ENCODE measurements around the gene FRMD4A.
A peak's percentile ranks its signal among the peaks of the same experiment; 100 is the strongest.
"Not testable (repeated sequence)": the region's sequence is repeated elsewhere in the genome, so short reads cannot be mapped to it uniquely, and the experiment has no call there.

Gene FRMD4A

DNA sequence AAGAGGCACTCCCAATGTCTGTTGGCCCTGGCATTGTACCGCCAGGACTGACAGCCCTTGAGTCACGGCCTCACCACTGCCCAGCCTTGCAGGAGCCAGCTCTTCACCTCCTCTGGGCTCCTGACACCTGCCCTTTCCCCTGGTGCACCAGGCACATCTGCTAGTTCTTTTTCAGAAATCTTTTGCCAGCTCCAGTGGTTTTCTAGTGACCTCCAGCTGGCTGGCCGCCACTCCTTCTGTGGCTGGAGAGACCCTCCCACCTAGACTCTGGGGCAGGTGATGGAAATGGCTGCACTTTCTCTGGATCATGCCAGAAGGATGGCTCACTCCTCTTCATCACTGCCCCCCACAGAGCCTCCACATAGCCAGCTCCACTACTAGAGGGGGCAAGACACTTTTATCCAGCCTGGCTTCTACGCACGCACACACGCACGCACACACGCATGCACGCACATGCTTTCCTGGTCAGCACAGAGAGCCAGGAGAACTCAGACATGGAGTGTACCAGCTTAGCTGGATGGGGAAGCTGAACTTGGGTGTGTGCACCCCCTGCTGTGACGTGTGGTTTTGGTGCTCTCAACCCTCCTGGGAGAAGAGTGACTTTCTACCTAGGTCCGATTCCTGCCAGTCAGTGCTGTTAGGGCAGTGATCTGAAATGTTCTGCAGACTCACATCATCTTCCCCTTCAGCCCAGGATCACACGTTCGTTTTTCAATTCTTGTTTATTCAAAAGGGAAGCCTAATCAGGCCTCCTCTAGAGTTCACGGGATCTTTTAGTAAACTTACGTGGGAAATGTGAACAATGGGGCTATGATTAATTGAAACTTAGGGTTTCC is 522.0 kb downstream of the FRMD4A start:
- no peak for FAIRE-seq
- no peak for DNase-seq (ENCODE audit: insufficient read length, low spot score)

DNA sequence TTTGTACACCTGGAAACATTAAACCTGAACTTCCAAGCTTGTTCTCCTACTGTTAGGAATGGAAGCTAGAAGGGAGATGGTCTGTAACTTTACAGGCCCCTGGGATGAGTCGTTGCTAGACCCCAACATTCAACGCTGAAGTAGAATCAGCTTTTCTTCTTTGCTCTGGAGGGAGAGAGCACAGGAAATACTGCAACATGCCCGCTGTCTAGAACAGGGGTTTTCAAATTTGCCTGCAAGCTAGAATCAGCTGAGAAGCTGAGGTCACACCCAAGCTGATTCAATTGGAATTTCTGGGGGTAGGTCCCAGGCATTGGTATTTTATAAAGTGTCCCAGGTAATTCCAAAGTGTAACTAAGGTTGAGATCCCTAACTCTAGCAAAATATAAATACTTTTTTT is 524.3 kb downstream of the FRMD4A start:
- no peak for FAIRE-seq

DNA sequence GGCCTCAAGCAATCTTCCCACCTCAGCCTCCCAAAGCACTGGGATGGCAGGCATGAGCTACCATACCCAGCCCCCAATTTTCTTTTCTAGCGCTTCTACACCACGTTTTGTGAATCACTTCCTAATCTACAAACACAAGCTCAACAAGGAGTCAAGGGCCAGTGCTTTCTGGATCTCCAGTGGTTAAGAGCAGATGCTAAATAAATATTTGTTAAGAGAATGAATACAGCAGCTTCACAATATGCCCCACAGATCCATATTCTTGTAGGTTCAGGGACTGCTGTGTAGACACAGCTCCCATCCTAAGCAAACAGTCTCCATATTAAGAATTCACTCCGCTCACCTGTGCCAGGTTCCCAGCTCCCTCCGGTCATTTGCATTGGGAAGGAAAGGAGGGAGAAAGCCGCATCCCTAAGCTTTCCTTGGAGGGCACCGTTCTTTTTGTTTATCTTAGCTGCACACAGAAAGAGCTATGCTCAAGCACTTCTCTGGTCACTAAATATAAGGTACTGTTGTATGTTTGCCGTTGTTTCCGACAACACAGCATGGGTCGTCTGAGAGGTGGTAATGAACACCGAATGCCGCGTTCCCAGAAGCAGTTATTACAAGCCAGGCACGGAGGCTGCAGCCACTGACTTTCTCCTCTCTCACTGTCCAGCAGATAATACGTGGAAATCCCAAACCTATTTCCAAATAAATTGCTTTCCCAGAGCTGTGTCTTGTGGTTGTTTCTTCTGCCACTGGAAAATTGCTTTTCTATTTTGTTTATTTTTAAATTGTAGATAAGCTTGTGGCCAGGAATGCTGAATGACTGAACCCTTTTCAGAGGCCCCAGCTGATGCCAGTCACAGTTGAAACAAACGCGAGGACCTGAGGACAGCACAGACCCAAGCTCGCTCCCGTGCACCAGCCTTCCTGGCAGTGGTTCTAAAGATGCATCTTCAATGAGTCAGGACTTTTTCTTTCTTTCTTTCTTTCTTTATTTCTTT is 526.9 kb downstream of the FRMD4A start:
- no peak for FAIRE-seq
- DNase-seq (ENCODE audit: insufficient read length, low spot score): no peak

More for the DNA sequence above, 524.3 kb downstream of the FRMD4A start:
- DNase-seq (ENCODE audit: insufficient read length, low spot score): no peak

DNA sequence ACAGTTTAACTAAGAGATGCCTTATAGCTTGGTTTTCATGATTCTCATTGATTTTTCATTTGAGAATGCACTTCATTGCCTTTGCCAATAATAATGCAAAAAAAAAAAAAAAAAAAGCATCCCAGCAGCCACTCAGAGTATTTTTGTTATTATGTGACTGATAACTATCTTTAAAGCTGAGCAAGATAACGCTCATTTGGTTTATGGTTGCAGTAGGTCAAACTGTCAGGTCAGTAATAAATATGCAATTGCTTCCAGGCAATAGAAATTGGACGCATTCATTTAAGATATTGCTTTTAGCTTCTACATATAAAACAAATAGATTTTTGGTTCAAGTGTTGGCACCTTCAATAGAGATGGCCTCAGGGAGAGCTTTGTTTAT is 528.8 kb downstream of the FRMD4A start:
- FAIRE-seq (no peak), DNase-seq (ENCODE audit: insufficient read length, low spot score) (no peak)

DNA sequence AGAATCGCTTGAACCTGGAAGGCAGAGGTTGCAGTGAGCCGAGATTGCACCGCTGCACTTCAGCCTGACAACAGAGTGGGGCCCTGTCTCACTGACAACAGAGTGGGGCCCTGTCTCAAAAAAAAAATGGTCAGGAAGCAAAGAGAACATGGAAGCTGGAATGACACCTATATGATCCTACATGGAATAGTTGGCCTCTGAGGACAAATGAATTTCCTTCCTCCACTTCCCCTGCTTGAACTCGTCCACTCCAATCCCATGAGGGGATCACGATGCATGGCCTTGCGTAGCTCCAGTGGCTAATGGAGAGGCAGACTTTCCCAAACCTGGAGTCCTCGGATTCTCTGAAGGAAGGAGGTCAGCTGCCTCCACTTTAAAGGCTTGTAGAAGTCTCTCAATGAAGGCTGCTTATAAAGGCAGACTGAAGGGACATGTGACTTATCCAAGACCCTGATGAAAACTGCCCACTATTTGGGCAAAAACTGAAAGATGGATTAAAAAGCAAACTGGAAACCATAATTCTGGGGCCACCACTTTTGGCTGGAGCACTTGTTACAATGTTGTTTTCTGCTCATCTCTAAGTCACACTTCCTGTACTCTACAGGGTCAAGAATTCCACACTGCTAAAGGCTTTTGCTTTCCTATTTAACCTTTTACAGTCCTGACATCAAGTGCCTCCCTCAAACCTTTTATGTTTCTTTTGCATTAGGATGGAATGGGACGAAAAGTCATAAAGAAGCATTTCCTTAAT is 529.4 kb downstream of the FRMD4A start:
- no peak for FAIRE-seq

DNA sequence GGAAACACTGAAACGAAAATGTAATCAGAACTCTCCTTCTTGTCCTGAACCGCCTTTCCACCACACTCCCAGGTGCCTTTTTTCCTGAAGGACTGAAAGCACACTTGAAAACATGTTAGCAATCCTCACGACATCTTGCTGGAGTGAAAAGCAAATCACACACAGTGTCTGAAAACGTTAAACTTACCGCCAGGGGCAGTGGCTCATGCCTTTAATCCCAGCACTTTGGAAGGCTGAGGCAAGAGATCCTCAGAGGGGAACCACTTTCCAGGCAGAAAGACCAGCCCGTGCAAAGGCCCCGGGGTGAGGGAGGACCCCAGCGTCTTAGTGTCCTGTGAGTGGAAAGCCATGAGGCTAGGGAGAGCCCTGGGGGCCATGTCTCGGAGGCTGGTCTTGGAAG is 533.6 kb downstream of the FRMD4A start:
- no peak for FAIRE-seq
- DNase-seq (ENCODE audit: insufficient read length, low spot score): no peak

More for the DNA sequence above, 529.4 kb downstream of the FRMD4A start:
- no peak for DNase-seq (ENCODE audit: insufficient read length, low spot score)

DNA sequence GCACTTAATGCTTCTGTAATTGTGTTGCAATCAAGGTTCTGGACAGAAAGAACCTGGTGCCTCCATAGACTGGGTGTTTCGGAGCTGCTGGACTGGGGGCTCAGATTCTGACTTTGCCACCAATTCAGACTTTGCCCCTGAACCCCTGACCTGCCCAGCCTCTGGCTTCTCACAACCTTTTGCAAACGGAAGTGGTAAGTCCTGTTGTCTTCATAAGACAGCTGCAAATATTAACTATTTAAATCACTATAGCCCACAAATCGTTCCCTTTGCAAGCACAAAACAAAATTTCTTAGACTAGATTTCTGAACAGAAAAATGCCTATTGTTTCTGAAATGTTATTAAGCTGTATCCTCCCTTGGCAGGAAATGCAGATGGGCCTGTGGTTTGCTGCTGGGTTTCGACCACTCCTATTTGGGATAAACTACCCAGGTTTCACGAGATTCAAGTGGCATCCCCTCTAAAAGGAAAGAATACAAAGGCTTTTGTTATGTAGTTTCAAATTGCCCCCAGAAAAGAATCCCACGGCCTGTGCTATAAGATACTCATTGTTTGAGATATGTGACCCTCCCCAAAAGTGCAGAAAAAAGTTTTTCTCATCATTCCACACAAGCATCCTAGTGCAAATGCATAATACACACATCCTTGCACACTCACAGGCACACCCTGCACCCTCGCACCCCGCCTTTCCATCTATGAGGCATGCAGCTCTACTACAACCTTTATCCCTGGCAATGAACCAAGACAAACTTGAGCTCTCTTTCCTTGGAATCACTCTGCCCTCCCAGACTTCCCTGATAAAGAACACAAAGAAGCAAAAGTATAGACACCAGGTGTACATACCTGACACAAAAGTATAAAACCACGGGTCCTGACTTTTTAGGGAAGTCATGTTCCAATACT is 534.8 kb downstream of the FRMD4A start:
- FAIRE-seq: peak; percentile 76
- DNase-seq (ENCODE audit: insufficient read length, low spot score): peak; percentile 28

DNA sequence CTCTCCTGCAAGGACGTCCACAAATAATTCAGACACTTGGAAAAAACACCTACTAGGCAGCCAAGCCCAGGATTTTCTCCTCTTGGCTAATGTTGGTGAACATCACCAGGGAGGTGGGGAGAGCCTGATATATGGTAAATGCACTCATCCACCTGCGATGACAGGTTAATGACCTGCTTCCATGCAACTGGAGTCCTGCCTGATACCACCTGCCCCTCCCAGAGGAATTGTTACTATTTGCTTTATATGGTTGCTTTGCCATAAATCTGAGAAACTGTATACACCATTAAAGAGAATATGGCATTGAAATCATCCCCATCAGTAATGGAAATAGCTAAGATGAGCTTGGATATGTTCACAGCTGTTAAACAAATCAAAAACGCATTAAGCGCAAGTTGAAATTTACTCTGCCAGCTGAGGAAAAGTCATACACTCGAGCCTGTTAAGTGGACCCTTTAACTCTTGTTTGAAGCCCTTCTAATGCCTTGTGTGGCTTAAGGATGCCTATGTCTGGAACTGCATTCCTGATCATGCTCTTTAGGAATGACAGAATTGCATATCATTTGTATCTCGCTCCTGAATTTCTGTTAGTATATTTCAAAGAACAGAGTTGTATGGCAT is 535.6 kb downstream of the FRMD4A start:
- DNase-seq (ENCODE audit: insufficient read length, low spot score) (no peak), FAIRE-seq (no peak)

DNA sequence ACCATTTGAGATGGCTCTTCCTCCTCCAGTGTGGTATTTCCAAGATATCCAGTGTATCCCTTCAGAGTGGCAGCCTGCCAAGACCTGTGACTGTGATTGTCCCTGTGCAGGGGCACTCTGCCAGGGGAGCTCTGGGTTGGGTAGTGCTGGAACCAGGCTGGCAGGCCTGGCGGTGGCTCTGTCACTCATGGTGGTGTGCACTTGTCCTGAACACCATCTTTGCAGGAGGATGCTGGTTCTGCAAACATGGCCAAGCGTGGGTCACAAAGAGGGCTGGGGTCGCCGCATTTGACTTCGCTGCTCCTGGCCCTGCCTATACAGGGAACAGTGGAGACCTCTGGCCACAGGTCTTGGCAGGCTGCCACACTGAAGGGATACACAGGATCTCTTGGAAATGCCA is 538.7 kb downstream of the FRMD4A start:
- DNase-seq (ENCODE audit: insufficient read length, low spot score): no peak
- no peak for FAIRE-seq

DNA sequence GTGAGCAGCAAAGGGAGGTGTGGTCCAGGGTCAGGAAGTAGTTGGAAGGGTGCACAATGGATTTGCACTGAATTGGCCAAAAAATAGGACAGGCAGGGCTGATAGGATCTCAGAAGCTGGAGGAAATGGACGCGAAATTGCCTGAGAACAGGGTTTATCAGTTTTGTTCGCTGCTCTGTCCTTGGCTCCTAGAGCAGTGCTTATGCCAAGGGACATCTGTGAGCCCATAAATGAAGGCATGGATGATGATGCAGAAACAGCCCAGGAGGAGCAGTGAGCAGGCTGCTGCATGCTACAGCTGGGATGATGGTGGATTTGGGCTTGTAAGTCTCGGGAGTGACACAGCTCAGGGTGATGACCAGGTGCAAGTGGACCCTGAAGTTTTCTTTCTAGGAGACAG is 539.2 kb downstream of the FRMD4A start:
- DNase-seq (ENCODE audit: insufficient read length, low spot score): no peak
- FAIRE-seq: no peak

DNA sequence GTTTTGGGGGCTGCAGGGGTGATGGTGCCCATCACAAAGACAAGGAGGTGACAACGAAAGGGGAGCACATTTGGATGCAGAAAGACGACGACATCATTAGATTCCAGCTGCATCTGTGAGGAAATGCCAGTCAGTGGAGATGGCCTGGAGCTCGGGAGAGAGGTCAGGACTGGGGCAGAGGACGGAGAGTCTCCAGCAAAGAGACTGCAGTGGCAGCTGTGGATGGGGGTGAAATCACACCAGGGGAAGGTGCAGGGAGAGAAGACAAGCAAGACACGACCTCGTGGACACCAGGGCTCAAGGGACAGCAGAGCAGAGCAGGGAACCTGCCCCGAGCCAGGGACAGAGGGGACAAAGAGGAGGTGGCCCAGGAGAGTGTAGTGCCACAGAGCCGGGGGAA is 540.5 kb downstream of the FRMD4A start:
- DNase-seq (ENCODE audit: insufficient read length, low spot score) (no peak), FAIRE-seq (no peak)

DNA sequence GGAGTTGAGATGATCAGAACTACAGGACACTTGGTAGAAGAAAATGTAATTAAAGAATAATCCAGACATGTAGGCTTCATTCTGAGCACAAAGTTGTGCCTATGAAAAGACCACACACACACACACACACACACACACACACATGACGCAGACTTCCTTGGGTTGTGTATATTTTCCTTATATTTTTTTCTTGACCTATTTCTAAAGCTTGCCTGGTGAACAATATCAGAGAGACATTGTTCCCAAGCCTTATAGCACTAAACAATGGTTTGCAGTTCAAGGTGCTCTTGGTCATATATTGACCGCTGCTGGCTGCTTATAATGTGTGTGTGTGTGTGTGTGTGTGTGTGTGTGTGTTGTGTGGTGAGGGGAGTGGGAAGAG is 541.3 kb downstream of the FRMD4A start:
- FAIRE-seq (no peak), DNase-seq (ENCODE audit: insufficient read length, low spot score) (no peak)

DNA sequence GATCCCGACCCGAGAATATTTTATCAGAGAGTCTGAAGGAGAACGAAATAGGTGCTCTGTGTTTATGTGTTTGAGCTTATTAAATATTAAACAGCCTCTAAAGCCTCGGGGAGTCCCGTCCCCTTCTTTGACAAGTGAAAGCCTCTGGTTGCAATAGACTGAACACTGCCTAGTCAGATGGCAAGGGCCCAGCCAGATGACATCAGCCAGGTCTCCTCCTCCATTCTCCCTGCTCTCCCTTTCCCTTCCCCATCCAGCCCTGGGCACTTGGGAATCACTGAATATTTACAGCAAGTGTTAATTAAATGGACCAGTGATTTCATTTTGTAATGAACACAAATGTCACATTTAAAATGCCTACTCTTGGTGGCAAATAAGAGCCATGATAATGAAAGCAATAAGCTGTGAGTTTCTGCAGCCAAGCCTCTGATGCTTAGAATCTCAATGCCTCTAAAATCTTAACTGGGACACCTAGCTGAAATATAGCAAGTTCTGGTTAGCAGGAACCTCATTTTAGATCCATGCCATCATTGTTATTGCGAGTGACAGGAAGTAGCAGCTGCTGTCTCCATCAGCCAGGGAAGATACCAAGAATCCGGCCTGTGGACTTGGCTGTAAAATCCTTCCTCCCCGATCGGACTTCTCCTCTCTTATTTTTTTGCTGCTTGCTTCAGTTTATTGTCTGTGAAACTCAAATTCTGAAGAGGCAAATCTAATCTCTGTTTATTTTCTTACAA is 541.8 kb downstream of the FRMD4A start:
- peak; percentile 26 for FAIRE-seq

DNA sequence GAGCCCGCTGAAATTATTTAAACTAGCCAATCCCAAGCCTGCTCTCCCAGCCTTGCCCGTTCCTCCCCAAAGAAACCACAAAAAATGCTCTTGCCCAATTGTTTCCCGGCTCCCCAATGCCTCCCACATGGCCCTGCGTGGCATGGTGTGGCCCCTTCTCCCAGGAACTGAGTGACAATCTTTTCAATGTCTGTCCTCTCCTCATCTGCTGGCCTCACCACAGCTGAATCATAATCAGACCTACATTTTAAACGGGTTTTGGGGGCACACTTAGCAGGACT is 542.5 kb downstream of the FRMD4A start:
- DNase-seq (ENCODE audit: insufficient read length, low spot score): no peak
- peak; percentile 75 for FAIRE-seq

More for the DNA sequence above, 541.8 kb downstream of the FRMD4A start:
- DNase-seq (ENCODE audit: insufficient read length, low spot score): no peak

DNA sequence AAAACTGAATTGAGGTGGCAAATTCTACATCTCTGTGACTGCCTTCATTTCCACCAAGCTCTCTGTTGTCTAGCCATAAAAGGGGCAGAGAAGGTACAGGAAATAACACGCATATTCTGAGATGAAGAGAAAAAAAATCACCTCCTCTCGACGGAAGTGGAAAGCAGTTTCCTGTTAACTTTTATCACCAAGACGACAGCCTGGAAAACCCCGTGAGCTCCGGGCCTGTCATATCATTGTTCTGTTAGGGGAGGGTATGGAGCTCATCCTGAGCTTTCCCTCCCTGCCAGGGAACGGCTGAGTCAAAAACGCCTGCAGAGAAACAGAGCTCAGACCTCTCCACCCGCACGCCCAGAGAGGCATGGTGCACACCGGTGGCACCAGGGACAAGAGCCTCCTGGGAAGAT is 543.7 kb downstream of the FRMD4A start:
- peak; percentile 89 for FAIRE-seq
- DNase-seq (ENCODE audit: insufficient read length, low spot score): peak; percentile 45

DNA sequence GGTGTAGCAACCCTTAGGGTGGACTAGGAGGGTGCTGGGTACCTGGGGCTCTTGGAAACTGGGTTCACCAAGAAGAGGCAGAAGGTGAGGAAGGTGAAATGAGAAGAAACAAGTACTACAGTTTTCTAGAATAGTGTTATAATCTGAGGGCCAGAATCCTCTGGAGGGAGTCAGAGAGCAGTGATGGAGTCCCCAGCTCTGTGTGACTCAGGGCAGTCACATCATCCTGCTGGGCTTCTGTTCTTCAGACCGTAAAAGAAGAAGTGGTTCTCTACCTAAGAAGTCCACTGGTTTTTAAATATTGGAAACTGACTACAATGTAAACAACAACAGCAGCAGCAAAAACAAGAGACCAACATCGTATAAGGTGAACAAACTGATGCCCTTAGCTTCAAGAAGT is 546.7 kb downstream of the FRMD4A start:
- DNase-seq (ENCODE audit: insufficient read length, low spot score) (no peak), FAIRE-seq (peak; percentile 62)

DNA sequence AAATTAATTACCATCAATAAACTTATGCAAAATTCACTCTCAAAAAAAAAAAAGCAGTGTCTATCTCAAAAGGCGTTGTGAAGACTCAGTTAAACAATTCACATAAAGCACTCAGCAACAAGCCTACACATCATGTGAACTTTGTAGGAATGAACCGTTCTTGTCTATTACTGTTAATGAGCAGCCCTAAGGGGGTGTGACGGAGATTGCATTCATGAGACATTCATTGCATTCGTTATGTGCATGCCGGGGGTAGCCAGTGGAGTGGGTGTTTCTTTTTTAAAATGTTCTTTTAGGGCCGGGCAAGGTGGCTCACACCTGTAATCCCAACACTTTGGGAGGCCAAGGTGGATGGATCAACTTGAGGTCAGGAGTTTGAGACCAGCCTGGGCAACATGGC is 551.0 kb downstream of the FRMD4A start:
- DNase-seq (ENCODE audit: insufficient read length, low spot score) (no peak), FAIRE-seq (no peak)

DNA sequence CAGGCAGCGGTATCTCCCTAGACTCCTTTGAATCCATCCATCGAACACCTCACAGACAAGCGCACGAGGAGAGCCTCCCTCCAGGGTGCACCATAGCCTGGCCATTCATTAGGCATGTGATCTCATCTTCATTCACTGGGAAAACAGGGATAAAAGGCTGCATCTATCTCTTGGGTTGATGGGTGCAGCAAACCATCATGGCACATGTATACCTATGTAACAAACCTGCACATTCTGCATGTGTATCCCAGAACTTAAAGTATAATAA is 552.1 kb downstream of the FRMD4A start:
- not testable (repeated sequence) for DNase-seq (ENCODE audit: insufficient read length, low spot score); FAIRE-seq

DNA sequence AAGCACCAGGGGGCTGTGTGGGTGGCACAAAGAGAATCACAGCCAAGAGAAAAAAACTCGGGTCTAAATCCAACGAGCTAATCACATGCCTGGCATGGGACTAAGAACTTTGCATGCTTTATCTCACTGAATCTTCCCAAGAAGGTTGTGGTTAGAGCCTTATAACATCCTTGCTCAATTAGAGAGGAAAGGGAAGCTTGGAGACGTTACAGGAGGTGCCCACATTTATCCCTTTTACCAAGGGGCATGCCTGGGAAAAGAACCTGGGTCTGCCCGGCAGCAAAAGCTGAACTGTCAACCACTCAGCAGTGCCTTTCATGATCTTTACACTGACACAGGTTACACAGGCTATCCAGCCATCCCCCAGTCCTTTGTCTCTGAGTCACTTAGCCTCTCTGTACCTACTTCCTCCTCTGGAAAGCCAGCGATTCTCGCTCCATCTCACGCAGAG is 553.8 kb downstream of the FRMD4A start:
- FAIRE-seq (peak; percentile 81), DNase-seq (ENCODE audit: insufficient read length, low spot score) (no peak)
